Activated naive CD8-positive, alpha-beta T cell treated with anti-CD3 and anti-CD28 coated beads, Interleukin-2, amount 50 U/mL, for 16 hours (primary cell): ENCODE data around the gene INSYN2B.
"Not testable (repeated sequence)": the region's sequence is repeated elsewhere in the genome, so short reads cannot be mapped to it uniquely, and the experiment has no call there.

Experiments
- DNase-seq: peaks from one replicate; pipeline ENCODE4 v3.0.0-alpha.2; 2020; ENCODE audit warnings: low read depth, low spot score

INSYN2B gene

GRCh38 chr5:169971780-169972179, 8.5 kb downstream of the INSYN2B start:
- no peak for DNase-seq

- DNase-seq: no peak
These were observed 9.2 kb downstream of the INSYN2B start for GRCh38 chr5:169970911-169971765.

GRCh38 chr5:169970339-169970738, 10.0 kb downstream of the INSYN2B start:
- no peak for DNase-seq

GRCh38 chr5:169964246-169964645, 16.0 kb downstream of the INSYN2B start:
- no peak for DNase-seq

GRCh38 chr5:169960659-169961058, 19.6 kb downstream of the INSYN2B start:
- DNase-seq: no peak

GRCh38 chr5:169958278-169958677, 22.0 kb downstream of the INSYN2B start:
- no peak for DNase-seq

GRCh38 chr5:169956756-169957155, 23.5 kb downstream of the INSYN2B start:
- no peak for DNase-seq

GRCh38 chr5:169956126-169956525, 24.2 kb downstream of the INSYN2B start:
- no peak for DNase-seq

GRCh38 chr5:169954786-169955185, 25.5 kb downstream of the INSYN2B start:
- no peak for DNase-seq

GRCh38 chr5:169953196-169953595, 27.1 kb downstream of the INSYN2B start:
- DNase-seq: not testable (repeated sequence)

GRCh38 chr5:169950333-169950732, 30.0 kb downstream of the INSYN2B start:
- DNase-seq: no peak

- no peak for DNase-seq
These were observed 33.5 kb downstream of the INSYN2B start for GRCh38 chr5:169946743-169947295.

GRCh38 chr5:169945831-169946261, 34.4 kb downstream of the INSYN2B start:
- no peak for DNase-seq

GRCh38 chr5:169944922-169945680, 35.2 kb downstream of the INSYN2B start:
- DNase-seq: no peak

GRCh38 chr5:169944115-169944514, 36.2 kb downstream of the INSYN2B start:
- no peak for DNase-seq

- no peak for DNase-seq
These were observed 37.3 kb downstream of the INSYN2B start for GRCh38 chr5:169943026-169943425.

- DNase-seq: no peak
These were observed 38.1 kb downstream of the INSYN2B start for GRCh38 chr5:169942181-169942580.

GRCh38 chr5:169941542-169941941, 38.8 kb downstream of the INSYN2B start:
- DNase-seq: no peak

- no peak for DNase-seq
These were observed 40.6 kb downstream of the INSYN2B start for GRCh38 chr5:169939731-169940130.

- no peak for DNase-seq
These were observed 41.9 kb downstream of the INSYN2B start for GRCh38 chr5:169938439-169938838.

GRCh38 chr5:169935762-169936161, 44.5 kb downstream of the INSYN2B start:
- DNase-seq: no peak

GRCh38 chr5:169934990-169935389, 45.3 kb downstream of the INSYN2B start:
- no peak for DNase-seq
